Kidney (tissue), 14 donors: ENCODE results near the gene SLC35F1. TPM values are rescaled to one million over a fixed set of nuclear protein-coding genes. Genes with fewer than 3 reads are reported as not detected.

Source experiments
- DNase-seq, 5 donors: peaks; one replicate each; pipeline ENCODE4 v3.0.0-alpha.2; 2013 to 2020
- FAIRE-seq: peaks from 2 replicates; lab custom pipeline; 2012; peaks lifted over from hg19 to GRCh38; lab: Jason Lieb, UNC
- H3K27ac ChIP-seq, 2 donors: one replicate each; pipeline ENCODE4 v1.7.0; 2013; ENCODE audit warnings: low read depth in 2 of 2, low read length in 2 of 2, inconsistent platforms in 1 of 2
- H3K27me3 ChIP-seq: one replicate; pipeline ENCODE4 v1.7.1; 2013; ENCODE audit warnings: low read length, inconsistent platforms; ENCODE audit not compliant: control insufficient read depth, insufficient read depth
- H3K36me3 ChIP-seq, 3 donors: one replicate each; pipeline versions ENCODE4 v1.7.0 to v1.7.1; 2013; ENCODE audit warnings: low read length in 3 of 3, control low read depth in 1 of 3, inconsistent platforms in 1 of 3; ENCODE audit not compliant: insufficient read depth in 3 of 3, control insufficient read depth in 2 of 3
- H3K4me1 ChIP-seq, 3 donors: one replicate each; pipeline versions ENCODE4 v1.7.0 to v1.7.1; 2013; ENCODE audit warnings: low read length in 3 of 3, inconsistent platforms in 1 of 3, low read depth in 1 of 3; ENCODE audit not compliant: control insufficient read depth in 2 of 3, insufficient read depth in 2 of 3
- H3K4me3 ChIP-seq, 3 donors: one replicate each; pipeline versions ENCODE4 v1.7.0 to v1.8.1; 2013; ENCODE audit warnings: low read length in 3 of 3, control low read depth in 1 of 3, inconsistent platforms in 1 of 3
- H3K9ac ChIP-seq, 3 donors: one replicate each; pipeline versions ENCODE4 v1.7.0 to v1.7.1; 2013; ENCODE audit warnings: low read length in 3 of 3, control low read depth in 1 of 3, inconsistent platforms in 1 of 3
- H3K9me3 ChIP-seq, 3 donors: one replicate each; pipeline versions ENCODE4 v1.7.0 to v1.7.1; 2013; ENCODE audit warnings: low read length in 3 of 3, control low read depth in 1 of 3, inconsistent platforms in 1 of 3; ENCODE audit not compliant: control insufficient read depth in 2 of 3, insufficient read depth in 1 of 3
- CTCF ChIP-seq: IDR thresholded peaks from 3 replicates; pipeline ENCODE4 v1.5.1; 2012; ENCODE audit warnings: mild to moderate bottlenecking, moderate library complexity, borderline replicate concordance; ENCODE audit not compliant: insufficient read depth; ENCODE audit errors: extremely low read depth
- intact Hi-C: fragments of 100-400 bp; cut with DNase I; formaldehyde crosslinking; loops from one replicate; pipeline ENCODE4 v1.11.1; 2022
- polyA plus RNA-seq: library from polyadenylated mRNA; stranded (reverse); fragments of 350-450 nt; fragmentation: Illumina TruSeq; extraction: RNeasy Lipid Tissue Mini Kit (QIAGEN cat#74804); gene quantifications from one replicate; pipeline ENCODE4 v1.2.3, GENCODE V29; 2014; ENCODE audit warnings: low read depth, low replicate concordance; ENCODE audit not compliant: insufficient read depth
- total RNA-seq: library from RNA; stranded (reverse); fragmentation: NEBNext Ultra II Directional; extraction: Animal tissue kit (Norgen Biotek cat#: 25700); gene quantifications from one replicate; pipeline ENCODE4 v1.2.1, GENCODE V29; 2021
- donor health status: control.
- donor health status: control.
- donor health status: control.
- donor health status: control.
- donor health status: control.
- donor health status: DM: yes; HTN: yes; CAD: no.
- donor health status: Normal renal cell carcinoma (clear cell type).

Gene SLC35F1
- total and polyA plus RNA-seq, 2 donors from 2014 or later, result 0.28 to 0.63 TPM

DNA sequence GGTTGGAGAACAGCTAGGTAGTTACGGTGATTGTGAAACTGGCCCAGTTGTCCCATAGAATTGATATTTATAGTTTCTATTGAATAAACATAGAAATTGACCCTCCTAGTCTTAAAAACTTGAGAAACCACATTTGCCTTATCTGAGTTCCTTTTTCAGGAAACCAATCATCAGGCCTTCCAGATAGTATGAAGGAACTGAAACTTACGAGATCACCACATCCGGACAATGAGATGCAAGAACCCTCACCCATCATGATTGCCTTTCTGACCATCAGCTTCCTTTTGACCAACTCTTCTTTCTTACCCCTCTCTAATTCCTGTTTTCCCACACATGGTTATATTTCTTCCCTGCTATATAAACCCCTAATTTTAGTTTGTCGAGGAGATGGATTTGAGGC is 21.8 kb downstream of the SLC35F1 start:
- H3K9me3 ChIP-seq, result peaks cover 0 to 10% (median 0%) of the 10 kb centered on the region in 3 donors
- H3K36me3 ChIP-seq, result no peaks in the 10 kb centered on the region
- H3K27me3 ChIP-seq, result no peaks in the 10 kb centered on the region
- H3K27ac ChIP-seq, result no peak overlapping the region
- no peak overlapping the region for H3K4me3 ChIP-seq
- DNase-seq, result no peak
- H3K4me1 ChIP-seq, result no peaks in the 10 kb centered on the region
- no peak for TF ChIP-seq CTCF
- no peak for FAIRE-seq
- no peak overlapping the region for H3K9ac ChIP-seq
- intact Hi-C loops, result no loop called here

DNA sequence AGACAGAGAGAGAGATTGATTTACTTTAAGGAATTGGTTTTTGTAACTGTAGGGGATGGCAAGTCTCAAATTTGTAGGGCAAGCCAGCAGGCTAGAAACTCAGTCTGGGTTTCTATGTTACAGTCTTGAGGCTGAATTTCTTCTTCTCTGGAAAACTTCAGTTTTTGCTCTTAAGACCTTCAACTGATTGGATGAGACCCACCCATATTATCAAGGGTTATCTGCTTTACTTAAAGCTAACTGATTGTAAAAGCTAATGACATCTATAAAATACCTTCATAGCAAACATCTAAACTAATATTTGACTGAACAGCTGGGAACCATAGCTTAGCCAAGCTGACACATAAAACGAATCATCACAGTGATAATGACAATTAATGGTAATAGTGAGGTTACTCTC is 22.4 kb downstream of the SLC35F1 start:
- Histone ChIP-seq H3K4me3 (no peak overlapping the region), H3K36me3 (no peaks in the 10 kb centered on the region), H3K9ac (no peak overlapping the region), H3K4me1 (no peaks in the 10 kb centered on the region), H3K27me3 (no peaks in the 10 kb centered on the region), H3K9me3 (peaks cover 0 to 10% (median 0%) of the 10 kb centered on the region in 3 donors), H3K27ac (no peak overlapping the region)
- DNase-seq, result no peak
- FAIRE-seq, result no peak
- TF ChIP-seq CTCF, result no peak
- intact Hi-C loops, result no loop called here

GRCh38 chr6:117930645-117931044 is 23.6 kb downstream of the SLC35F1 start:
- Histone ChIP-seq H3K4me1 (no peaks in the 10 kb centered on the region), H3K27me3 (no peaks in the 10 kb centered on the region), H3K9me3 (peaks cover 0 to 10% (median 0%) of the 10 kb centered on the region in 3 donors), H3K27ac (no peak overlapping the region), H3K4me3 (no peak overlapping the region), H3K36me3 (no peaks in the 10 kb centered on the region), H3K9ac (no peak overlapping the region)
- FAIRE-seq (no peak), DNase-seq (no peak)
- no peak for TF ChIP-seq CTCF
- intact Hi-C loops, result no loop called here

DNA sequence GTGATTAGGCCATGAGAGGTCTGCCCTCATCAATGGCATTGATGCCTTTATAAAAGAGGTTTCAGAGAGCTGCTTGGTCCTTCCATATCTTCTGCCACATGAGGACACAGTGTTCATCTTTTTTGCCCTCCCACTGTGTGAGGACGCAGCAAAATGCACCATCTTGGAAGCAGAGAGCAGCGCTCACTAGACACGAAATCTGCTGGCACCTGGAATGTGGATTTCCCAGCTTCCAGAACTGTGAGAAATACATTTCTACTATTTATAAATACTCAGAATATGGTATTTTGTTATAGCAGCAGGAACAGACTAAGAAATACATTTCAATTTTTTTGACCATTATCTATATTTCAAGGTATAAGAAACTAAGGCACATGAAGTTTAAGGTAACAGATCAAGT is 24.9 kb downstream of the SLC35F1 start:
- no peak for DNase-seq
- Histone ChIP-seq H3K36me3 (no peaks in the 10 kb centered on the region), H3K4me1 (no peaks in the 10 kb centered on the region), H3K9ac (no peak overlapping the region), H3K27ac (no peak overlapping the region), H3K9me3 (peaks cover 0 to 10% (median 0%) of the 10 kb centered on the region in 3 donors), H3K27me3 (no peaks in the 10 kb centered on the region), H3K4me3 (no peak overlapping the region)
- no peak for TF ChIP-seq CTCF
- intact Hi-C loops, result no loop called here
- FAIRE-seq, result no peak
